Spleen (tissue), 7 donors: ENCODE measurements around the gene NPB.
"Not testable (repeated sequence)": the region's sequence is repeated elsewhere in the genome, so short reads cannot be mapped to it uniquely, and the experiment has no call there.

ENCODE experiments used
- CTCF ChIP-seq, 11 experiments: fragments of 200-600 bp in 7 of 11; fragments of 450-650 bp in 4 of 11; sonication (generic) in 4 of 11; IDR thresholded peaks in 8 of 11; conservative IDR thresholded peaks in 3 of 11; 1 replicate in 7 of 11; 2 replicates in 4 of 11; pipeline versions ENCODE4 v1.4.0 to v1.8.0; 2016 to 2021; ENCODE audit warnings: antibody characterized with exemption in 11 of 11, inconsistent platforms in 4 of 11, mild to moderate bottlenecking in 1 of 11
- POLR2A ChIP-seq, 3 donors: fragments of 450-650 bp; IDR thresholded peaks; one replicate each; pipeline ENCODE4 v1.5.1; 2017; ENCODE audit warnings: antibody characterized with exemption in 3 of 3, mild to moderate bottlenecking in 1 of 3
- donor health status: DM: no; HTN: no; CAD: no; lungs with moderate emphysema.
- donor health status: DM: no; HTN: no; CAD: no.
- donor health status: DM: no; HTN: no; CAD: no.

- TF ChIP-seq CTCF (IDR thresholded peaks at IDR 0.05 in 8 of 11, conservative IDR thresholded peaks at IDR 0.05 in 3 of 11); POLR2A (IDR thresholded peaks at IDR 0.05): not testable (repeated sequence)
Observed at GRCh38 chr17:81918333-81918669, 16.3 kb downstream of the NPB start.
